Epithelial cell of esophagus (primary cell): ENCODE measurements around the gene RANBP3.

ENCODE experiments used
- DNase-seq: peaks from one replicate; pipeline ENCODE4 v3.0.0; 2010; ENCODE audit warnings: low read depth
- H3K4me3 ChIP-seq: 2 replicates; pipeline ENCODE4 v1.5.1; 2011; ENCODE audit warnings: mild to moderate bottlenecking, low read length, control low read depth
- CTCF ChIP-seq: IDR thresholded peaks from 2 replicates; pipeline ENCODE4 v1.5.1; 2011; ENCODE audit warnings: low read depth, mild to moderate bottlenecking, low read length, control low read depth, inconsistent platforms; ENCODE audit not compliant: insufficient read depth; ENCODE audit errors: missing control alignments

The RANBP3 gene

GRCh38 chr19:5985098-5985783 is 7.3 kb upstream of the RANBP3 start:
- peak; percentile 64 for DNase-seq
- no peak for TF ChIP-seq CTCF
- no peak overlapping the region for H3K4me3 ChIP-seq

- no peak for DNase-seq
- TF ChIP-seq CTCF = no peak
- H3K4me3 ChIP-seq = no peak overlapping the region
Measured at GRCh38 chr19:5984600-5984999, 6.7 kb upstream of the RANBP3 start.

- peak; percentile 71 for DNase-seq
- TF ChIP-seq CTCF = no peak
- H3K4me3 ChIP-seq = no peak overlapping the region
Measured at GRCh38 chr19:5983367-5983955, 5.5 kb upstream of the RANBP3 start.

GRCh38 chr19:5978606-5979552 is 939 bp upstream of the RANBP3 start:
- TF ChIP-seq CTCF = no peak
- peak overlapping the region; percentile 83 for H3K4me3 ChIP-seq
- no peak for DNase-seq

GRCh38 chr19:5977222-5977784 is 637 bp downstream of the RANBP3 start:
- DNase-seq = no peak
- peak overlapping the region; percentile 86 for H3K4me3 ChIP-seq
- TF ChIP-seq CTCF = no peak

- no peak for TF ChIP-seq CTCF
- DNase-seq = no peak
- peak overlapping the region; percentile 86 for H3K4me3 ChIP-seq
Measured at GRCh38 chr19:5976768-5977167, 1.2 kb downstream of the RANBP3 start.
